GM21619 (cell line): ENCODE measurements around the gene DECR2.
A peak's percentile ranks its signal among the peaks of the same experiment; 100 is the strongest.

Experiments used
- ATAC-seq: cut with Tn5 transposase; IDR thresholded peaks from one replicate; pipeline ENCODE4 v1.9.1; 2021; ENCODE audit not compliant: unreplicated experiment

DECR2 gene

DNA sequence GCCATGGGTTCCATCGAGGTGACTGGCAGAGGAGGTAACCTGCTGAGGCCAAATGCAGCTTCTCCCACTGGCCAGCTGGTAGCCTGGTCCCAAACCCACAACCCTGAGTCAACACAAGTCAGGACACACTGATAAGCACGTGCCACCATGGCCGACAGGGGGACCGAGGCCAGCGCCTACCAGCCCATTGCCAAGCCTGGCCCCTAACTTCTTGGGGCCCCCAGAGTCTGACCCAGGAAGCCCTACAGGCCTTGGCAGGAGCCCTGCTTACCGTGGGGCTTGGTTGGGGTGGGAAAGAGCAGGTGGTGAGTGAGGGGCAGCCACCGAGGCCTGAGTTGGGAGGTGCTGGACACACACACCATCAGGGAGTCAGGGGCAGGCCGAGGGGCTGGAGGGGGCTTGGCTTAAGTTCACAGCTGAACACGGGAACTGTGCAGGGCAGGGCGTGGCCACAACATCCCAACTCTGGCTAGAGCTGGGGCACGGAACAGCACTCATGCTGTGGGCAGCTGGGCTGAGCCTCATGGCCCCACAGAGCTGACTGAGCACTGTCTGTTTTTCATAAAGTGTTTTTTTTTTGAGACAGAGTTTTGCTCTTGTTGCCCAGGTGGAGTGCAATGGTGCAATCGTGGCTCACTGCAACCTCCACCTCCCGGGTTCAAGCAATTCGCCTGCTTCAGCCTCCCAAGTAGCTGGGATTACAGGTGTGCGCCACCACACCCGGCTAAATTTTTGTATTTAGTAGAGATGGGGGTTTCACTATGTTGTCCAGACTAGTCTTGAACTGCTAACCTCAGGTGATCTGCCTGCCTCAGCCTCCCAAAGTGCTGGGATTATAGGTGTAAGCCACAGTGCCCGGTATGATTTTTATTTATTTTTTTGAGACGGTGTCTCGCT lies 36.8 kb upstream of the DECR2 start:
- no peak for ATAC-seq

DNA sequence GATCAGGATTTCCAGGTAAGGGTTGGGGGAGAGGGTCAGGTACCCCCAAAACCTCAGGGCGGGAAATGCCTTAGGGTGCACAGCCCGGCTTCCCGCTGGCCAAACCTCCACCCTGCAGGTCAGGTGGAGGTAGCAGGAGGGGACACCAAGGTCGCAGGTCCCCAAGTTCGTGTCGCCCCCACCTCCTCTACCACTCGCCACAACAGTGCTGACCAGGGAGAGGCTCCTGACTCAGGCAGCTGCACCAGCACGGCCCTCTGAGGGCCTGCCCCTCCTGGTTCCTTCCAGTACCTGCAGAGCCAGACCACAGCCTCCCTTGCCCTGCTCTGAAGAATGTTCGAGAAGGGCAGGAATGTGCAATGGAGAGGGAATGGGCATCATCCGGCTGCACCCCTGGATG lies 35.2 kb upstream of the DECR2 start:
- no peak for ATAC-seq

DNA sequence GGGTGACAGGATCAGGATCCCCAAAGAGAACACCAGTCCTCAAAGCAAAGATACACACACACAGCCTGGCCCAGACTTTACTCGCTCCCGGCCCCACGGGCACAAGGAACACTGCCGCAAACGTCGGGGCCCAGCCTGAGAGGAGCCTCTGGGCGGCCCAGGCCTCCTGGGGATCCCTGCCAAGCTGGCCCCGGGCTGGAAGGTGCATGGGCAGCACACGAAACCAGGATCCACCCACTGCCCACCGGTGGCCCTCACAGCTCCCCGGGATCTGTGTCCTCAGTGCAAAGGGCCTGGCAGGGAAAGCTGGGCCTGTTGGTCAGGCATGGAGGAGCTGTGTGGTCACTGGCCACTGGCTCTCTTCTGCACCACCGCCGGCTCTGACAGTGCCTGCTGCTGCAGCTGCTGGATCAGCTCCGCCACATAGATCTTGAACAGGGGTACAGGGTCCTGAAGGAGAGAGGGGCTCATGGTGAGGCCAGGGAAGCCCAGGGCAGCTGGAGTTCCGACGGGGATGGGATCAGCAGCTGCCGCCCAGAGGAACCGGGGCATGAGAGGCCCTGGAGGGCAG lies 34.3 kb upstream of the DECR2 start:
- no peak for ATAC-seq

DNA sequence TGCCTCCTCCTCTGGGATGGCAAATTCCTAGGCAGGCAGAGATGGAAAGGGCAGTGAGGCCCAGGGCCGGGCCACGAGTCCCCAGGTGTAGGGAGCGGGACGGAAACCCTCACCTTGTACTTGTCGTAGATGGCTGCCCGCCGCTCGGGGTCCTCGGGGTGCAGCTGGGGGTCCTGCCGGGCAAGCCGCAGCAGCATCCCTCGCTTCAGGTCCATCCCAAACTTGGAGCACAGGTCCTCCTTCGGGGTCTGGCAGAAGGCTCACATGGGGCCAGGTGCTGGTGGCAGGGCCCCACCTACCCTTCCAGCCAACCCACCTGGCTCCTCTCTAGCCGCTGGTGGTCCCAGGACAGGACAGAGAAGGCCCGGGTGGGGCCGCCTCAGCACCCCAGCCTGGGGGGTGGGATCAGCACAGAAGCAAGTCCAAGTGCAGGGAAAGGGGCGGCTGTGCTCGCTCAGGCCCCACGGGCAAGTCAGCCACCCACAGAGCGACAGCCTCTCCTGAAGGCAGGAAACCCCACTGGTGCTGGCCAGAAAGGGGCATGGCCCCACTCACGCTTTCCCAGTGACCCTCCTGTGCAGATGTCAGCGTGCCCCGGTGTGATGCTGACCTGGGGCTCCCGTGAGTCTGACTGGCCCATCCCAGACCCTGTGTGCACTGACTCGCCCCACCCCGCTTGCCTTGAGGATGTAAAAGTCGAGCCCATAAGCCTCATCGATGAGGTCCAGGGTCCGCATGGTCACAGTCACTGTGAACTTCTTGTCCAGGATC lies 33.1 kb upstream of the DECR2 start:
- ATAC-seq, result no peak

DNA sequence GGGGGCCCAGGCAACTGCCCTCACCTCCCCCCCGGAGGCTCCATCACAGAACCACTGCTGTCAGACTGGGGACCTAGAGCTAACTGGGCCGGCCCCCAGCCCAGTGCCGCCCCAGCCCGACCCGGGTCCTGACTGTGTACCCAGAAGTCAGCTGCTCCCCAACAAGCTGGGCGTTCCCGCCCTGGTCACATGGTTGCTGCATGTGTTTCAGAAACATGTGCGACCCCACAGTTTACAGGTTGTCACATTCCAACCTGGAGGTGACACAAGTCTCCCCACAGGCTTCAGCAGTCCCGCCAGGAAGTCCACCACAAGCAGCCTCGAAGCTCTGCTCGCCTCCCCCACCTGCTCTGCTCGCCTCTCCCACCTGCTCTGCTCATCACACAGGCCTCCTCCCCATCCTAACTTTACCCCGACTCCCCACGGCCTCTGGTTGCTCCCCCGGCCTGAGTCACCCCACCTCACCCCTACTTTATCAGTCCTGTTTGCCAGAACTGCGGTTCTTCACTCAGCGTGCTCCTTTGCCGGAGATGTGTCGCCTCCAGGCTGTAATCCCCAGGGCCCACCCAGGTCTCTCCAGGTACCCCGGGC lies 32.3 kb upstream of the DECR2 start:
- ATAC-seq, result no peak

DNA sequence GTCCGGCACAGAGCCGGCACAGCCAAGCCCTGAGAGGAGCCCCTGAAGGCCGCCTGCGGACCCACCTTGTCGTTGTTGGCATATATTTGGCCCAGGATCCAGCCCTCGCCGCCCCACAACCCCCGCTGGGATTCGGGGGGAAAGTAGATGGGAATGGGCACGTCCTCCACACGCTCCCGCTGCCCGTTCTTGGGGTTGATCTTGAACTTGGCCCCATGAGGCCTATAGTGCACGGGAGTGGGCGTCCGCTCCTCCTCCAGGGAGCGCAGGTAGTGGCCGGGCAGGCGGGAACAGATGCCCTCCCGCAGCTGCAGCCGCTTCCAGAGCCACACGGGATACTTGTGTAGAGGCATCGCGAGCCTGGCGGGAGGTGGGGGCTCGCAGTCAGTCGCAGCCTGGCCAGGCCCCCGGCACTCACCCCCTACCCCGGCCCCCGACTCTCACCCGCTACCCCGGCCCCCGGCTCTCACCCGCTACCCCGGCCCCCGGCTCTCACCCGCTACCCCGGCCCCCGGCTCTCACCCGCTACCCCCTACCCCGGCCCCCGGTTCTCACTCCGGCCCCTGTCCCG lies 31.7 kb upstream of the DECR2 start:
- no peak for ATAC-seq

DNA sequence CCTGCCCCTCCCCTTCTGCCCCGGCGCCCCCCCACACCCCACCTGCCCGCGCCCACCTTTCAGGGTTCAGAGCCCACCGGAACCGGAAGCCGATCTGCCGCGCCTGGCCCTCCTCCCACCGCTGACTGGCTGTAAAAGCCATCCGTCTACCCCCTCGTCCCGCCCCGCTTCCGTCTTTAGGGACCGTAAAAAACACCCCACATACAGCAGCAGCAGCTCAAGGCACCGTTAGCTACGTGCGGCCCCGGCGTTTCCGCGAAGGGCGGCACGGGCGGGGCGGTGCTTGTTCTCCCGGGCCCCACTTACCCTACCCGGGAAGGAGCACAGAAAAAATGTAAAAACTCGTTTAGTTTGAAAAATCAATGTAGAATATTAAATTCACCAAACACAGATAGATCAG lies 31.2 kb upstream of the DECR2 start, which contains the start of gene MRPL28:
TSS of gene MRPL28 (minus strand) at position 96 of the 400 bp plus-strand sequence. CDS start 320 bp downstream, outside the sequence.
- peak; percentile 84 for ATAC-seq

DNA sequence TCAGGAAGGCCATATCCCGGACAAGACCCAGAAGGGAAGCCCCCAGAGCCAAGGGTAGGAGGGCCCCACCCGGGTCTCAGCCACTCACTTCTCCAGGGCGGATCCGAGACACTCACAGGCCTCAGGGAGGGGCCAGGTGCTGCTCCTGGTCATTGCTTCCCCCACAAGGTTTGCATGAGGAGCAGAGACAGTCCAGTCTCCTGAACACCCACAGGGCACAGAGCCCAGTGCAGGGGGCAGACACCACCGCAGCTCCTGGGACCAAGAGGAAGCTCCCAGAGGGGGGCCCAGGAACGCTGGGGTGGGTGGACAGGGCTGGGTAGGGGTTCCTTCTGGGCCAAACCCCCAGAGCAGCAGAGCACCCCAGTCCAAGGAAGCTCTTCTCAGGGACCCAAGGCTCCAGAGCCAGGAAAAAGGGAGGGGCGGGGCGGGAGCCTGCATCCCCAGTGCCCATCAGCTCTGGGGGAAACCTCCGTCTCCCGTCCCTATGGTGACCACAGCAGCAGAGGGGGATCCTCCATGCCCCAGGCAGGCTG lies 30.6 kb upstream of the DECR2 start:
- ATAC-seq, result no peak

DNA sequence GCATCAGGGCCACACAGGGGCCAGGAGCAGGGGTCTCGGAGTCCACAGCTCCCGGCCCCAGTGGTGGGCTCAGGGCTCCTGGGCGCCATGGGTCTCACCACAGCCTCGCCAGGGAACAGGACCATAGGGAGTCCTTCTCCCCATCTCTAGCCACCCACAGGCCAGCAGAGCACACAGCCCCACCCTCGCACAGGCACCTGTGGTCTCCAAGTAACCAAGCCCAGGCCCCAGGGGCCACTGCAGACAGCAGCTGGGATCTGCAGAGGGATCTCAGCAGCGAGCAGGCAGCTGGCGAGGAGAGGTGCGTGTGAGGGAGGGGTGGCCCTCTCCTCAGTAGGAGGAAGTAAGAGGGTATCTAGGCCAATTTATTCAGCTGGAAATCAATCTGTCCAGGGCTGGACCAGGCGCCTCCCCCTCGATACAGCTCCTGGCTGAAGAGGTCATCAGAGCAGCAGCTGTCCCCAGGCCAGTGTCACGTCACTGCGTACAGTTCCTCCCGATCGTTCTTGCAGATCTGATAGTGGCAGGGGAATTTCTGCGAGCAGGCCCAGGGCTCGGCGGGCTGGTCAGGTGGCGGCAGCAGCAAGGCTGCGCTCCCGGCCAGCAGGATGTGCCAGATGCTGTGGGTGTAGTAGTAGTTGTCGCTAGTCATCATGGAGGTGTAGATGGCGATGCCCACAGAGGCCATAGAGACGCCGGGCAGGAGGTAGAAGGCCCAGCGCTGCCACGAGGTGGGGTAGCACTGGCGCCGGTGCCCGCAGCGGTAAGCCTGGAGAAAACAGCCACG lies 30.0 kb upstream of the DECR2 start:
- ATAC-seq, result no peak

DNA sequence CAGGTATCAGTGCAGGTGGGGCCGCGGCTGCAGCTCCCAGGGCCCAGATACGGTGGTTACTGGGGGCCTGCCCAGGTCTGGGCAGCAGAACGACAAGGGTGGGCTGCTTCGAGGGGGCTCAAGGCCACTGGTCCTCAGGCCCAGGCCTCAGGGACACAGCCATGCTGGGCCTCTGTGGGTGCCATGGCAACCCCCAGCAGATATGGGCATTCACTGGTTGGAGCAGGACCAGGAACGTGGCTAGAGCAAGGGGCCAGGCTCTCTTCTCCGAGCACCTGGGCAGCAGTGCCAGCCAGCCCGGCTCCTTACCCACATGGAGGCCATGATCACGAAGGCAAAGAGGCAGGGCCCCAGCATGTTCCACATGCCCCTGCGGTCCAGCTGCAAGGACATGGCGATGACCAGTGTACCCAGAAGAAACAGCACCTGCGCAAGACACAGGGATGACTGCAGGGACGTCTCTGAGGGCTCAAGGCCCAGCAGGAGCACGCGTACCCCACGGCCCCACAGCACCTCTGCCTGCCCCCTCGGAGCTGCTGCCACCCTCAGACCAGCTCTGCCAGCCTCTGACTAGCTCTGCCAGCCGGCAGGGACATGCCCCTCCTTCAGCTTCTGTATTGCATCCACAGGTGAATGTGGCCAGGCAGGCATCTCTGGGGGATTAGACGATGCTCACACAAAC lies 29.2 kb upstream of the DECR2 start:
- ATAC-seq, result no peak

DNA sequence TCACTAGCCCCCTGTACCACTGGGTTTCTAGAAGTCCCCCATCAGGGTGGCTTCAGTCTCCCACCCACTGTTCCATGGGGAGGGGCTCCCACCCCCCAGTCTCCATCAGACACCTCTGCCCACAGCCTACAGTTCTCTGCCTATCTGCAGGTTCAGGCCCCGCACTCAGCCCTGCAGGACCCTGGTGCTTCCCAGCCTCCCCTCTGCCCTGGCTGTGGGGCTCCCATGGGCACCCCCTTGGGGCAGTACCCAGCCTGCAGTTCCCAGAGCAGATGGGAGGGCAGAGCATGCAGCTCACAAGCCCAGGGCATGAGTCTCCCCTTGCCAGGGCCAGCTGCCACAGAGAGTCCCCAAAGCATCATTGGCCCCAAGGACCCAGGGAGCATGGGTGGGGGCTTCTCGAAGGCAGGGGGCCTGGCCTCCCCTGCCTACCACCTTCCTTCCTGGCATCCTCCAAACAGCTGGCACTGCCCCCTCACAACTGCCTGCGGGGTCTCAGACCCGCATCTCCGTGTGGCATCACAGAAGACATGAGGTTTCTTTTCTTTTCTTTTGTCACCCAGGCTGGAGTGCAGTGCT lies 28.6 kb upstream of the DECR2 start:
- ATAC-seq, result no peak

DNA sequence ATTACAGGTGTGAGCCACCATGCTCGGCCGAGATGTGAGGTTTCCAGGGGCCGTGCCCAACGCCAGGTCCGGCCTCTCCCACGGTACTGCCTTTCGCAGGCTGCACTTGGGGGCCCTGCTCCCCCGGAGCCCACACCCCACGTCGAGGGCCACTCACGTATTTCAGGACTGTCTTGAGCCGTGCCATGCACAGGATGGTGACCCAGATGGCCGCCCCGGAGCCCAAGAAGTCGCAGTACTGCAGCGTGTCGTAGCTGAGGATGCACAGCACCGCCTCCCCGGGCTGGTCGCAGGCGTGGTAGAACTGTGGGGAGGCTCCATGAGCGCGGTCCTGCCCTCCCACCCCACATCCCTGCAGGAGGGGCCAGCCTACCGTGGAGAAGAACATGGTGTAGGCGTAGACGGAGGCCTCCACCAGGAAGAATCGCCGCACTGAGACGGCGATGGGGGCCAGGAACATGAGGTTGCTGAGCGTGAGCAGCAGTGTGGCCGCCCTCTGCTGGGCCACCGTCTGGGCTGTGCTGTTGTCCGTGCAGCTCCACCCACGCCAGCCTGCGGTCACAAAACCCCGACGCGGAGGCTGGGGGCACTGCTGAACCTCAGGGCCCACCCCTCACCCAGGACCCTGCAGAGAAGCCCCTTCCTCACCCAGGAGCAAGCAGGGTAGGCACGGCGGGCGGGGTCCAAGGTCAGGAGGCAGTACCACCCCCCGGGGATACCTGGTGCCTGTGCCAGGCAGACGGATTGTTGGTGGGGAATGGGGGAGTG lies 27.7 kb upstream of the DECR2 start:
- ATAC-seq, result no peak

DNA sequence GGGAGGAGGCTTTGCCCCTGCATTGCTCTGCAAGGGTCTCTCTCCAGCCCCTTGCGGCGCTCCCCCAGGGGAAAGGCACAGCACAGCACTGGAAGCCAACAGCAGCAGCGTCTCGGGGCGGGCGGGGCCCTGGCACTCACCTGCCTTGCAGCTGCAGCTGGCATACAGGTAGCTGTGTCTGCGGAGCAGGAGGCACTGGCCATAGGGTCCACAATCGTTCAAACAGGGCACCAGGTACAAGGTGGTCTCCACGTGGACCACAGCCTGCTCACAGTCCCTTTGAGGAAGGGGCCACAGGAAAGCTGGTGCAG lies 27.1 kb upstream of the DECR2 start:
- no peak for ATAC-seq

DNA sequence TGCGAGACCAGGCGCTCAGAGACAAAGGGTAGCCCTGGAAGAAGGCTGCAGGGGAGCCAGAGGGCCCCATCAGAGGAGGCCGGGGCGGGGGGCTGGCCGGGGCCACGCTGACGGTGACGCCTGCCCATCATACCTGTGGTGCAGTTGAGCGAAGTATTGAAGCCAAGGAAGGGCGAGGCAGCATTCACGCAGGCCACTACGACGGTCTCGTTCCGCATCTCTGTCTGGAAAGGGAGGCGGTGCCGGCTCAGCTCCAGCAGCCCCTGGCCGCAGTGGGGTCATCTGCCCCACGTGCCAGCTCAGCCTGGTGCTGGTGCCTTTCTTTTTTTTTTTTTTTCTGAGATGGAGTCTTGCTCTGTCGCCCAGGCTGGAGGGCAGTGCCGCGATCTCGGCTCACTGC lies 26.5 kb upstream of the DECR2 start:
- no peak for ATAC-seq

DNA sequence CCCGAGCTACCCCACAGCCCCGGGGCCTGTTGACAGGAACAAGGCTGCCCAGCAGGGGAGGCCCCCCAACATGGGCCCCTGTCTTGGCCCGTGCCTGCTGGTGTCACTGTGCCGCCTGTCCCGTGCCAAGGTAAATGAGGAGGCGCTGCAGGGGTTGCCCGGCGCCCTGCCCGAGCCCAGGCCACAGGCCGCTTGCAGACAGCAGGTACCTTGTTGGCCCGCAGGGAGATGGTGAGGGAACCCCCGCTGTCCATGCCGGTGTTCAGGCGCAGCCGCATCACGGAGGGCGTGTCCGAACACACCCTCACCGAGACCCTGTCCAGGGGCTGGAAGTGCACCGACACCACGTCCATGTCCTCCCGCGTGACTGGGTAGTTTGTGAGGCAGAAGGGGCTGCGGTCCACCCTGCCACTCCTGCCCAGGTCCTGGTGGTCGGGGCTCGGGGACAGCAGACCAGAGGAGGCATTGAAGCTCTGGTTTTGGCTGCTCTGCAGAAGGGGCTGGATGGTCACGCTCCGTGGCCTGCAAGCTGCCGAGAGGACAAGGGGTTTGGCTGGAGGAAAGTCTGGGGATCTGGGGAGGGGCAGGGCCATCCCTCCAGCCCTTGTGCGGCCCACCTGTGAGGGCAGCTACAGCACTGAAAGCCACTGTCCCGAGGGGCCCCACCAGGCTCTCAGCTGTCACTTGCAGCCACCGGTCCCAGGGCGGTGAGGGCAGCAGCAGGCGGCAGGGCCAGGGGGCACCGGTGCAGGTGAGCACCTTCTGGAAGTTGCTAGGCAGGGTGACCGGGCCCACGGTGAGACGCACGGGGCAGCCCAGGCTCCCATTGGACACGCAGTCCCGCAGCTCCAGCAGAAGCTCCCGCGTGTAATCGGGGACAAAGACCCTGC lies 25.5 kb upstream of the DECR2 start:
- ATAC-seq, result no peak

DNA sequence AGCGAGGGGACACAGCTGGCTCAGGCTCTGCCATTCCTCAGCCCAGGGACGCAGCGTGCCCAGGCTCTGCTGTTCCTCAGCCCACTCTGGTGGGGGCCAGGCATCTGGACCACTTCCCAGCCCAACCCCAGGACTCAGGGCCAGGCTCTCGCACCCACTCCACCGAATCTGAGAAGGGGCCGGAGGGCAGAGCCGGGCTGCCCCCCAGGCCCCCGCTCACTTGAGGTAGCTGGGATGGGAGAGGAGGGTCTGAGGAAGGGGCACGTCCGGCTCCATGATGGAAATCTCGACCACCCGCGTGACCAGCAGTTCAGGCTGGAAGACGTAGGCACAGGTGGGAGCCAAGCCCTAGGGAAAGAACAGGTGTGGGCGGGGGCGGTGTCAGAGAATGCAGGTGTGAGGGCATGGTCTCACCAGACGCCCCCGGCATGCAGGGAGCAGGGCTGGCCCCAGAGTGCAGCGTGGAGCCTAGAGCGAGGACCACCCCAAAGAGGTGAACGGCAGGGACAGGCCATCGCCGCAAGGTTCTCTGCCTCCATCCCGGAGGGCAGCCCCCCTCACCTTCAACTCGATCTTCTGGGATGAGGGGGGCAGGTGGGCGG lies 24.8 kb upstream of the DECR2 start:
- ATAC-seq, result no peak

DNA sequence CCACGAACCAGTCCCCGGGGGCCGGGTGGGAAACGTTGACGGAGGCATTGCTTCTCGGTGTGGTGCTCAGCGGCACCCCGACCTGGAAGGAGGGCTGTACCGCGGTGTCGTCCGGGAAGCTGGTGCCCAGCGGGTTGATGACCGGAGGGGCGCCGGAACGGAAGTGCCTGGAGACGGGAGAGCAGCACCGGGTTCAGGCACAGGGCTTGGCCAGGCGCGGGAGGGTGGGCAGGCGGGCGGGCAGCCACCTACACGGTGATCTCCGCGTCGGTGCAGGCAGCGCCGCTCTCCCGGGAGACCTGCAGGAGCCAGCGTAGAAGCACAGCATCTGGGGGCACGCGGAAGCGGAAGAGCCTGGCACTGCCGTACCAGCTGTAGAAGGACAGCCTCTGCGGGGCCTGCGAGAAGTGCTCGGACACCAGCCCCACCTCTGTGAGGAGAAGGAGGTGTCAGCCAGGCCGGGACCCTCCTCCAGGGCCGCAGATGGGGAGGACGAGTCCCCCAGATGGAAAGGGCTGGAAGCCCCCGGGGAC lies 24.2 kb upstream of the DECR2 start:
- no peak for ATAC-seq
